ENCODE results near the gene PLXNA4. TPM values are rescaled to one million over a fixed set of nuclear protein-coding genes. Genes with fewer than 3 reads are reported as not detected.
A peak's percentile ranks its signal among the peaks of the same experiment; 100 is the strongest.

PLXNA4 gene
- total and polyA plus RNA-seq, 2 experiments from 2014 or later = 0.08 to 0.80 TPM

DNA sequence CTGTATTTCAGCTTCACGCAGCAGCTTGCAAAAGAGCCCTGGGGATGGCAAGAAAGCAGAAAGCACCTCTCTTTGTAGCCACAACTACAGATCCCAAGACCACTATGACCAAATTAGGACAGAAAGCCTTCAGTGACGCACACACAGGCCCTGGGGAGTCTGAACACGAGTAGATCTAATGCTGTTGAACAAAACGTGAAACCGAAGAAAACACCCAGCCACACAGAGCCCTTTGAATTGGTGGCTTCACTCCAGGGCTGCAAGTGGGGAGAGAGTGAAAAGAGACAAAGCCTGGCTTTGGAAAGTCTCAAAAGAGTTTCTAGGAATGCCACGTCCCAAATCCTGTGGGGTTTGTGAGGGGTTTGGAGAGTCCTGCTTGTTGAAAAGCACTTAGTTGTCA, 28.4 kb downstream of the PLXNA4 start:
- DNase-seq (ENCODE audit: low spot score) = no peak
- H3K4me2 ChIP-seq = no peak overlapping the region
- ATAC-seq = no peak
- no peaks in the 10 kb centered on the region for H3K27me3 ChIP-seq (ENCODE audit: insufficient read depth)
- Mint-ChIP-seq H3K9me3 (peaks cover 33% of the 10 kb centered on the region), H3K4me3 (no peak overlapping the region), H3K36me3 (ENCODE audit: low read depth) (peaks cover 12% of the 10 kb centered on the region), H3K27ac (no peak overlapping the region), H3K4me1 (peaks cover 28% of the 10 kb centered on the region), H3K27me3 (ENCODE audit: insufficient read depth, low read depth, poor library complexity) (peaks cover 10% of the 10 kb centered on the region)
- no peak overlapping the region for H3K4me3 ChIP-seq
- H4K20me1 ChIP-seq (replicated peaks; ENCODE audit: insufficient read depth) = no peaks in the 10 kb centered on the region
- TF ChIP-seq ZNF114 (CRISPR knock-in tag; IDR thresholded peaks at IDR 0.05) = no peak
- TF ChIP-seq CREB1 (CRISPR knock-in tag; IDR thresholded peaks at IDR 0.05; ENCODE audit: low read depth) = no peak
- TF ChIP-seq, protein P1, sequence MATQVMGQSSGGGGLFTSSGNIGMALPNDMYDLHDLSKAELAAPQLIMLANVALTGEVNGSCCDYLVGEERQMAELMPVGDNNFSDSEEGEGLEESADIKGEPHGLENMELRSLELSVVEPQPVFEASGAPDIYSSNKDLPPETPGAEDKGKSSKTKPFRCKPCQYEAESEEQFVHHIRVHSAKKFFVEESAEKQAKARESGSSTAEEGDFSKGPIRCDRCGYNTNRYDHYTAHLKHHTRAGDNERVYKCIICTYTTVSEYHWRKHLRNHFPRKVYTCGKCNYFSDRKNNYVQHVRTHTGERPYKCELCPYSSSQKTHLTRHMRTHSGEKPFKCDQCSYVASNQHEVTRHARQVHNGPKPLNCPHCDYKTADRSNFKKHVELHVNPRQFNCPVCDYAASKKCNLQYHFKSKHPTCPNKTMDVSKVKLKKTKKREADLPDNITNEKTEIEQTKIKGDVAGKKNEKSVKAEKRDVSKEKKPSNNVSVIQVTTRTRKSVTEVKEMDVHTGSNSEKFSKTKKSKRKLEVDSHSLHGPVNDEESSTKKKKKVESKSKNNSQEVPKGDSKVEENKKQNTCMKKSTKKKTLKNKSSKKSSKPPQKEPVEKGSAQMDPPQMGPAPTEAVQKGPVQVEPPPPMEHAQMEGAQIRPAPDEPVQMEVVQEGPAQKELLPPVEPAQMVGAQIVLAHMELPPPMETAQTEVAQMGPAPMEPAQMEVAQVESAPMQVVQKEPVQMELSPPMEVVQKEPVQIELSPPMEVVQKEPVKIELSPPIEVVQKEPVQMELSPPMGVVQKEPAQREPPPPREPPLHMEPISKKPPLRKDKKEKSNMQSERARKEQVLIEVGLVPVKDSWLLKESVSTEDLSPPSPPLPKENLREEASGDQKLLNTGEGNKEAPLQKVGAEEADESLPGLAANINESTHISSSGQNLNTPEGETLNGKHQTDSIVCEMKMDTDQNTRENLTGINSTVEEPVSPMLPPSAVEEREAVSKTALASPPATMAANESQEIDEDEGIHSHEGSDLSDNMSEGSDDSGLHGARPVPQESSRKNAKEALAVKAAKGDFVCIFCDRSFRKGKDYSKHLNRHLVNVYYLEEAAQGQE (IDR thresholded peaks at IDR 0.05; ENCODE audit: unreplicated experiment) = no peak
- no peak for TF ChIP-seq JUNB (IDR thresholded peaks at IDR 0.05; ENCODE audit: unreplicated experiment)
- TF ChIP-seq, protein P2, sequence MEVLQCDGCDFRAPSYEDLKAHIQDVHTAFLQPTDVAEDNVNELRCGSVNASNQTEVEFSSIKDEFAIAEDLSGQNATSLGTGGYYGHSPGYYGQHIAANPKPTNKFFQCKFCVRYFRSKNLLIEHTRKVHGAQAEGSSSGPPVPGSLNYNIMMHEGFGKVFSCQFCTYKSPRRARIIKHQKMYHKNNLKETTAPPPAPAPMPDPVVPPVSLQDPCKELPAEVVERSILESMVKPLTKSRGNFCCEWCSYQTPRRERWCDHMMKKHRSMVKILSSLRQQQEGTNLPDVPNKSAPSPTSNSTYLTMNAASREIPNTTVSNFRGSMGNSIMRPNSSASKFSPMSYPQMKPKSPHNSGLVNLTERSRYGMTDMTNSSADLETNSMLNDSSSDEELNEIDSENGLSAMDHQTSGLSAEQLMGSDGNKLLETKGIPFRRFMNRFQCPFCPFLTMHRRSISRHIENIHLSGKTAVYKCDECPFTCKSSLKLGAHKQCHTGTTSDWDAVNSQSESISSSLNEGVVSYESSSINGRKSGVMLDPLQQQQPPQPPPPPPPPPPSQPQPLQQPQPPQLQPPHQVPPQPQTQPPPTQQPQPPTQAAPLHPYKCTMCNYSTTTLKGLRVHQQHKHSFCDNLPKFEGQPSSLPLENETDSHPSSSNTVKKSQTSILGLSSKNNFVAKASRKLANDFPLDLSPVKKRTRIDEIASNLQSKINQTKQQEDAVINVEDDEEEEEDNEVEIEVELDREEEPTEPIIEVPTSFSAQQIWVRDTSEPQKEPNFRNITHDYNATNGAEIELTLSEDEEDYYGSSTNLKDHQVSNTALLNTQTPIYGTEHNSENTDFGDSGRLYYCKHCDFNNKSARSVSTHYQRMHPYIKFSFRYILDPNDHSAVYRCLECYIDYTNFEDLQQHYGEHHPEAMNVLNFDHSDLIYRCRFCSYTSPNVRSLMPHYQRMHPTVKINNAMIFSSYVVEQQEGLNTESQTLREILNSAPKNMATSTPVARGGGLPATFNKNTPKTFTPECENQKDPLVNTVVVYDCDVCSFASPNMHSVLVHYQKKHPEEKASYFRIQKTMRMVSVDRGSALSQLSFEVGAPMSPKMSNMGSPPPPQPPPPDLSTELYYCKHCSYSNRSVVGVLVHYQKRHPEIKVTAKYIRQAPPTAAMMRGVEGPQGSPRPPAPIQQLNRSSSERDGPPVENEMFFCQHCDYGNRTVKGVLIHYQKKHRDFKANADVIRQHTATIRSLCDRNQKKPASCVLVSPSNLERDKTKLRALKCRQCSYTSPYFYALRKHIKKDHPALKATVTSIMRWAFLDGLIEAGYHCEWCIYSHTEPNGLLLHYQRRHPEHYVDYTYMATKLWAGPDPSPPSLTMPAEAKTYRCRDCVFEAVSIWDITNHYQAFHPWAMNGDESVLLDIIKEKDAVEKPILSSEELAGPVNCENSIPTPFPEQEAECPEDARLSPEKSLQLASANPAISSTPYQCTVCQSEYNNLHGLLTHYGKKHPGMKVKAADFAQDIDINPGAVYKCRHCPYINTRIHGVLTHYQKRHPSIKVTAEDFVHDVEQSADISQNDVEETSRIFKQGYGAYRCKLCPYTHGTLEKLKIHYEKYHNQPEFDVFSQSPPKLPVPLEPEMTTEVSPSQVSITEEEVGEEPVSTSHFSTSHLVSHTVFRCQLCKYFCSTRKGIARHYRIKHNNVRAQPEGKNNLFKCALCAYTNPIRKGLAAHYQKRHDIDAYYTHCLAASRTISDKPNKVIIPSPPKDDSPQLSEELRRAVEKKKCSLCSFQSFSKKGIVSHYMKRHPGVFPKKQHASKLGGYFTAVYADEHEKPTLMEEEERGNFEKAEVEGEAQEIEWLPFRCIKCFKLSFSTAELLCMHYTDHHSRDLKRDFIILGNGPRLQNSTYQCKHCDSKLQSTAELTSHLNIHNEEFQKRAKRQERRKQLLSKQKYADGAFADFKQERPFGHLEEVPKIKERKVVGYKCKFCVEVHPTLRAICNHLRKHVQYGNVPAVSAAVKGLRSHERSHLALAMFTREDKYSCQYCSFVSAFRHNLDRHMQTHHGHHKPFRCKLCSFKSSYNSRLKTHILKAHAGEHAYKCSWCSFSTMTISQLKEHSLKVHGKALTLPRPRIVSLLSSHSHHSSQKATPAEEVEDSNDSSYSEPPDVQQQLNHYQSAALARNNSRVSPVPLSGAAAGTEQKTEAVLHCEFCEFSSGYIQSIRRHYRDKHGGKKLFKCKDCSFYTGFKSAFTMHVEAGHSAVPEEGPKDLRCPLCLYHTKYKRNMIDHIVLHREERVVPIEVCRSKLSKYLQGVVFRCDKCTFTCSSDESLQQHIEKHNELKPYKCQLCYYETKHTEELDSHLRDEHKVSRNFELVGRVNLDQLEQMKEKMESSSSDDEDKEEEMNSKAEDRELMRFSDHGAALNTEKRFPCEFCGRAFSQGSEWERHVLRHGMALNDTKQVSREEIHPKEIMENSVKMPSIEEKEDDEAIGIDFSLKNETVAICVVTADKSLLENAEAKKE (CRISPR knock-in tag; IDR thresholded peaks at IDR 0.05) = no peak
- TF ChIP-seq, protein P3, sequence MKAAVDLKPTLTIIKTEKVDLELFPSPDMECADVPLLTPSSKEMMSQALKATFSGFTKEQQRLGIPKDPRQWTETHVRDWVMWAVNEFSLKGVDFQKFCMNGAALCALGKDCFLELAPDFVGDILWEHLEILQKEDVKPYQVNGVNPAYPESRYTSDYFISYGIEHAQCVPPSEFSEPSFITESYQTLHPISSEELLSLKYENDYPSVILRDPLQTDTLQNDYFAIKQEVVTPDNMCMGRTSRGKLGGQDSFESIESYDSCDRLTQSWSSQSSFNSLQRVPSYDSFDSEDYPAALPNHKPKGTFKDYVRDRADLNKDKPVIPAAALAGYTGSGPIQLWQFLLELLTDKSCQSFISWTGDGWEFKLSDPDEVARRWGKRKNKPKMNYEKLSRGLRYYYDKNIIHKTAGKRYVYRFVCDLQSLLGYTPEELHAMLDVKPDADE (IDR thresholded peaks at IDR 0.05) = no peak
- no peak for TF ChIP-seq EZH2 (IDR thresholded peaks at IDR 0.05; ENCODE audit: low read depth, unreplicated experiment)
- no peak for TF ChIP-seq POLR2AphosphoS5 (IDR thresholded peaks at IDR 0.05; ENCODE audit: low read depth)
- no peak for TF ChIP-seq EZH2phosphoT487 (IDR thresholded peaks at IDR 0.05; ENCODE audit: unreplicated experiment)
- TF ChIP-seq NANOG (IDR thresholded peaks at IDR 0.05; ENCODE audit: borderline replicate concordance) = no peak
- TF ChIP-seq, protein P4, sequence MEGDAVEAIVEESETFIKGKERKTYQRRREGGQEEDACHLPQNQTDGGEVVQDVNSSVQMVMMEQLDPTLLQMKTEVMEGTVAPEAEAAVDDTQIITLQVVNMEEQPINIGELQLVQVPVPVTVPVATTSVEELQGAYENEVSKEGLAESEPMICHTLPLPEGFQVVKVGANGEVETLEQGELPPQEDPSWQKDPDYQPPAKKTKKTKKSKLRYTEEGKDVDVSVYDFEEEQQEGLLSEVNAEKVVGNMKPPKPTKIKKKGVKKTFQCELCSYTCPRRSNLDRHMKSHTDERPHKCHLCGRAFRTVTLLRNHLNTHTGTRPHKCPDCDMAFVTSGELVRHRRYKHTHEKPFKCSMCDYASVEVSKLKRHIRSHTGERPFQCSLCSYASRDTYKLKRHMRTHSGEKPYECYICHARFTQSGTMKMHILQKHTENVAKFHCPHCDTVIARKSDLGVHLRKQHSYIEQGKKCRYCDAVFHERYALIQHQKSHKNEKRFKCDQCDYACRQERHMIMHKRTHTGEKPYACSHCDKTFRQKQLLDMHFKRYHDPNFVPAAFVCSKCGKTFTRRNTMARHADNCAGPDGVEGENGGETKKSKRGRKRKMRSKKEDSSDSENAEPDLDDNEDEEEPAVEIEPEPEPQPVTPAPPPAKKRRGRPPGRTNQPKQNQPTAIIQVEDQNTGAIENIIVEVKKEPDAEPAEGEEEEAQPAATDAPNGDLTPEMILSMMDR (conservative IDR thresholded peaks at IDR 0.05; ENCODE audit: low read depth in 2 of 2) = no peak
- no peak for TF ChIP-seq STAT1 (IDR thresholded peaks at IDR 0.05; ENCODE audit: unreplicated experiment)
- TF ChIP-seq ZNF331 (CRISPR knock-in tag; IDR thresholded peaks at IDR 0.05; ENCODE audit: low read depth) = no peak
- peaks cover 15% of the 10 kb centered on the region for H3K4me1 ChIP-seq (ENCODE audit: insufficient read depth)
- peaks cover 22% of the 10 kb centered on the region for H3K9me2 ChIP-seq (ENCODE audit: insufficient read depth)
- no peaks in the 10 kb centered on the region for H3F3A ChIP-seq (replicated peaks; ENCODE audit: low read depth)
- no peaks in the 10 kb centered on the region for H3K36me3 ChIP-seq (ENCODE audit: insufficient read depth)
- no peak overlapping the region for H3K27ac ChIP-seq (ENCODE audit: low read depth)
- 0 out of 2 replicates have a peak overlapping the region, but pooled peaks have one; percentile 10 for H2AFZ ChIP-seq
- no peaks in the 10 kb centered on the region for H3K79me2 ChIP-seq (replicated peaks; ENCODE audit: insufficient read depth)

All from GM23338 (cell line).